PC-9 (cell line): ENCODE measurements around the gene TSBP1.

ENCODE experiments used
- EZH2 ChIP-seq: fragments of 200-600 bp; sonication (generic); IDR thresholded peaks from 2 replicates; pipeline ENCODE4 v1.8.0; 2017; ENCODE audit warnings: antibody characterized with exemption, low read depth
- TF ChIP-seq, protein P1 (sequence below): fragments of 200-600 bp; sonication (generic); conservative IDR thresholded peaks from 2 replicates; pipeline ENCODE4 v1.6.1; 2017; ENCODE audit warnings: mixed run types, antibody characterized with exemption, mild to moderate bottlenecking, moderate library complexity

DNA sequence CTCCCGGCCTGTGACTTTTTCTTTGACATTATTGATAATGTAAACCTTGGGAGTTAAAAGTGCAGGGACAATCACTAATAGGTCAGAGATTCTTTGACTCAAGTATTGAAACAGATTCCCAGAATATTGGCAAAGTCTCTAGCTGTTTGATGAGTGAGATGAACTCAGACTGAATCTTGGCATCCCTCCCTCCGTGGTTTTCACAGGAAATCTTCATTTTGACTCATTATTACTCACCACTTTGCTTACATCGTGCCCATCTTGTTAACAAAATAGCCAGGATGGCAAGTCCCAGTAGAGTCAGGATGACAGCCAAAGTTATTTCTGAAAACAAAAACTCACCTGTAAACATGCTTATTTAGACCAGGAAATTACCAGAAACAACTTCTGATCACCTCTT lies 2.0 kb downstream of the TSBP1 start:
- TF ChIP-seq, protein P1, sequence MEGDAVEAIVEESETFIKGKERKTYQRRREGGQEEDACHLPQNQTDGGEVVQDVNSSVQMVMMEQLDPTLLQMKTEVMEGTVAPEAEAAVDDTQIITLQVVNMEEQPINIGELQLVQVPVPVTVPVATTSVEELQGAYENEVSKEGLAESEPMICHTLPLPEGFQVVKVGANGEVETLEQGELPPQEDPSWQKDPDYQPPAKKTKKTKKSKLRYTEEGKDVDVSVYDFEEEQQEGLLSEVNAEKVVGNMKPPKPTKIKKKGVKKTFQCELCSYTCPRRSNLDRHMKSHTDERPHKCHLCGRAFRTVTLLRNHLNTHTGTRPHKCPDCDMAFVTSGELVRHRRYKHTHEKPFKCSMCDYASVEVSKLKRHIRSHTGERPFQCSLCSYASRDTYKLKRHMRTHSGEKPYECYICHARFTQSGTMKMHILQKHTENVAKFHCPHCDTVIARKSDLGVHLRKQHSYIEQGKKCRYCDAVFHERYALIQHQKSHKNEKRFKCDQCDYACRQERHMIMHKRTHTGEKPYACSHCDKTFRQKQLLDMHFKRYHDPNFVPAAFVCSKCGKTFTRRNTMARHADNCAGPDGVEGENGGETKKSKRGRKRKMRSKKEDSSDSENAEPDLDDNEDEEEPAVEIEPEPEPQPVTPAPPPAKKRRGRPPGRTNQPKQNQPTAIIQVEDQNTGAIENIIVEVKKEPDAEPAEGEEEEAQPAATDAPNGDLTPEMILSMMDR: no peak
- TF ChIP-seq EZH2: no peak
